A204.1 (cell line): ENCODE results near the gene NCK2.

ENCODE experiments used
- FAIRE-seq: peaks from 2 replicates; lab custom pipeline; 2012; peaks lifted over from hg19 to GRCh38; lab: Jason Lieb, UNC

NCK2 gene

GRCh38 chr2:105736145-105736544 lies 8.6 kb upstream of the NCK2 start:
- no peak for FAIRE-seq

DNA sequence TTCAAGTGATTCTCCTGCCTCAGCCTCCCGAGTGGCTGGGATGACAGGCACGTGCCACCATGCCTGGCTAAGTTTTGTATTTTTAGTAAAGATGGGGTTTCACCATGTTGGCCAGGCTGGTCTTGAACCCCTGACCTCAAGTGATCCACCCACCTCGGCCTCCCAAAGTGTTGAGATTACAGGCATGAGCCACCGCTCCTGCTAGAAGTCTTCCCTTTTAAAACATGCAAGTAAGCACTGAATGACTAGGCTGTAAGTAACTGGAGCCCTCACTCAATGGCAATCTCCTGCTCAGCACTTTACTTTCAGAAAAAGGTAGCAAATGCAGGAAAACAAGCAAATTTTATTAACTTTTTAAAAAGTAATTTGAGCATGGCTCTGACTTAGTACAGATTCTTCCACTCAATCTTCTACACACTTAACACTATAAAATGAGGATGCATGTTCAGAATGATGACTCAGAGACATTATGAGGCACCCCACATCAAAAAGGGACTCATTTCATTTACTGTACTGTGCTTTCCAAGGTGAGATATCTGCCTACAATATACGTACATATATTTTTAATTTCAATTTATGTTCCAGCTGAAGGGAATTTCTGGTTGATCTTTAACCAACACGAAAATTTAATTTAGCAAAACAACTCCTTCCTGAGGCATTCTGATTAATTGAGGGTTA lies 6.6 kb upstream of the NCK2 start:
- FAIRE-seq: no peak

GRCh38 chr2:105738658-105739241 lies 6.0 kb upstream of the NCK2 start:
- FAIRE-seq: no peak

DNA sequence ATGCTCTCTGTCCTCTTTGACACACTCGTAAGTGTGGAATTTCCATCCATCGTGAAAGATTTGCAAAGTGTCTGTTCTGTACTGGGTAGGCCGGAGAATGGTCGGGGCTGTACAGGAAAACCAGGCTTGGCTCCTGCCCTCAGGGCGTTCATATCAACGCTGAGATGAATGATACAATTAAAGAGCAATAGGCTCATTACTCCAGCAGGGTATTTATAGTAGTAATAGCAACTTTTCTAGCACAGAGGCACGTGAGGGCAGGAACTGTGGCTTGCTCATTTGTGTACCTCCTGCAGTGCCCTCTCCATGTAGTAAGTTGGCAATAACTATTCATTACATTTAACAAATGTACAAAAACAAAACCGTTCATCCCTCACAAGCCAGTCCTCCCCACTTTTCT lies 5.3 kb upstream of the NCK2 start:
- no peak for FAIRE-seq

GRCh38 chr2:105739944-105740530 lies 4.7 kb upstream of the NCK2 start:
- no peak for FAIRE-seq

GRCh38 chr2:105741174-105741573 lies 3.5 kb upstream of the NCK2 start:
- no peak for FAIRE-seq

DNA sequence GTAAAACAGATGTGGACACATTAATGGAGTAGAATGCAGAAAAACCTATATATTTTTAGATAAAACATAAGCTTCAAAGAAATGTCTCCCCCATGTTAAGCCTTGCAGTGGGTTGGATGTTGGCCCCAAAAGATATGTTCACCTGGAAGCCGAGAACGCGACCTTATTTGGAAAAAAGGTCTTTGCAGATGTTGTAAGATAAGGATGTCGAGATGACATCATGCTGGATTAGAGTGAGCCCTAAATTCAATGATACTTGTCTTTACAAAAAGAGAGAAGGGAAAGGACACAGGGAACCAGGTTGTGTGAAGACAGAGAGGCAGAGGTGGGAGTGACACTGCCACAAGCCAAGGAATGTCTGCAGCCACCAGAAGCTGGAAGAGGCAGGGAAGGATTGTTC lies 3.1 kb upstream of the NCK2 start:
- FAIRE-seq: no peak

DNA sequence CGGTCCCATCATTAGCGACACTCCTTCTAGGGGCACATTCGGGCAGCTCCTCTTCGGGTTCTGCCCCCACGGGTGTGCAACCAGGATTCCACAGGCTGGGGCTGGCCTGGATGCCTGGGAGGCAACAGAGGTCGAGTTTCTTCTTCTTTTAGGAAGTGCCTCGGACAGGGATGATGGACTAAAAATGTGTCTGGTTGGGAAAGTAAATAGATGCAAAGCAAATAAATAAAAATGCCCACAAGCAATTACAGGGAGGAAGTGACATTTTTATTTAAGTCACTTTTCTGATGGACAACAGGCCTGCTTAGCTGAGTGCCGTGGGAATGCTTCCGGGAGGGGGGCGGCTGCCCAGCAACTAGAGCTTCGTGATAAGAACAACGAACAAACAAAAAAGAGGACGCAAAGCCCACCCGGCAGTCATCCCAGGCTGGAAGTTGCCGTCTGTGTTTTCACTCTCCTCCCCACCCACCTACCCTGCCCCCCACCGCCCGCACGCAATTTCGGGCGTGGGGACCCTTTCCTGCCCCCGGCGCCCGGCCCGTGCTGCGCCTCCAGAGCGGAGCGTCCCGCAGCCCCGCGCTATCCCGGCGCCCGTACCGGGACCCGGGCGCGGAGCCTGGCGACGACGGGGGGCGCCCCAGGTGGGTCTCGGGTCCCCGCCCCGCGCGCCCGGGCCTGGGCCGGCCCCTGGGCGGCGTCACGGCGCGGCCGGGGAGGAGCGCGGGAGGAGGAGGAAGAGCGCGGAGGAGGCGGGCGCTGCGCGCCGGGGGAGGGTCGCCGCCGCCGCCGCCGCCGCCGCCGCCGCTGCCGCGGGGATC lies 412 bp upstream of the NCK2 start:
- FAIRE-seq: no peak

DNA sequence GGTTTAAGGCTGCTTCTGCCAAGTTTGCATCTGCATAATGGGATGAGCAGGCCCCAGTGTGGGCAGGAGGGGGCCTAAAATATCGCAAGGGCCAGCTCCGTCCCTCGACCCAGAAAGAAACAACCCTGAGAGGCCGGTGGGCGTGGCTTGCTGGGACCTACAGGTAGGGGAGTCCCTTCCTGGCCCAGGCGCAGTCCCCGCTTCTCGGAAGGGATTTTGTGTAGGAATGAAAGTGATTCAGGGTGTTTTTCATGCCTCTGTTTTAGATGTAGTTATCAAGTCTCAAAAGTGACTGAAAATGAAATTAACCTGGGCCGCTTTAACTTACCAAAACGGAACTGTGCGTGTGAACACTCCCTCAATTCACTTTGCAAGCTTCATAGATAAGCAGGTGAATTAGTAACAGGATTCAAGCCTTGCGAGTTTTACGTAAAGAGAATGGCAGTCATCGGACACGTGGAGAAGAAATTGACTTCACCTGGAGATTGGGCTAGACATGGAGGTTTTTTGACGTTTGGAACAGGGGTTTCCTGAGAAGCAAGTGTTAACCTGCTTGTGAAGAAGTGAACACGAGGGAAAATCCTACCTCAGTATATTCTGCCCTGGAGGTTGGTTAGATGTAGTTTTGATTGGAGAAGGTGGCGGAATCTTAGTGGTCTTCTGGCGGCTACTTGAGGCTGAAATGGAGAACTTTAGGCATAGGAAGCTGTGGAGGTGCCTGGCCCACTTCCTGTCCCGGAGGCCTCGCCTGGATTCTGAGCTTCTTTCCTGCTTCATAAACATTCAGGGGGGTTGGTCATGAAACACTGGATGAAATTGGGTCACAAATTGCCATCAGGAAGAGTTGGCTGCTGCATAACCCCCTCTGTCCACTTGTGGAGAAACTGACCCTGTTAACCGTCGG lies 1.7 kb downstream of the NCK2 start:
- no peak for FAIRE-seq

DNA sequence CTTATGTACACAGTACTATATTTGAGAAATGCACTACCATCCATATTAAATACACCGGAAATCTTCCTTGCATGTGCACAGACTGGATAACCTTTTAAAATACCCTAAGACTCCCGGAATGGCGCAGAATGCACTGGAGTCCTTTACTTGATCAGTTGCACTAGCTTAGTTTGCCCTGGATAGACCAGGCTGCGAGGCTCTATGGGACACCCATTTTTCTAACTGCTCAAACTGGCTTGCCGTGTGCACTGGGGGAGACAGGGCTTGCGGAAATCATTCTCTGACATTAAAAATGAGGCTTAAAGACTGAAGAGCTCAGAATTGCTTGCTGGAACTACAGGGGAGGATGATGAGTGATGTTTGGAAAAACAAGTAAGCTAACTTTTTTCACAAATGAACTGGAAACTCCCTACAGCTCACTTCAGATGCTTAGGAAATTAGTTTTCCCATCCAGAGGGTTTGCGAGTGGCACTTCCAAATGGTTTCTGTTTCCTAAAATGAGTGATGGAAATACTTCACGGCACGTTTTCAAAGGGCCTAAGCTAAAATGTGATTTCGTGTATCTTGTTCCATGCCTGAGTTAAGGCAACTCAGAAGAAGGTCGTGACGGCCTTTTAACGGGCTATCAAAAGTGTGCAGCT lies 2.7 kb downstream of the NCK2 start:
- FAIRE-seq: no peak

- FAIRE-seq: no peak
Measured at GRCh38 chr2:105747991-105748390, 3.3 kb downstream of the NCK2 start.

DNA sequence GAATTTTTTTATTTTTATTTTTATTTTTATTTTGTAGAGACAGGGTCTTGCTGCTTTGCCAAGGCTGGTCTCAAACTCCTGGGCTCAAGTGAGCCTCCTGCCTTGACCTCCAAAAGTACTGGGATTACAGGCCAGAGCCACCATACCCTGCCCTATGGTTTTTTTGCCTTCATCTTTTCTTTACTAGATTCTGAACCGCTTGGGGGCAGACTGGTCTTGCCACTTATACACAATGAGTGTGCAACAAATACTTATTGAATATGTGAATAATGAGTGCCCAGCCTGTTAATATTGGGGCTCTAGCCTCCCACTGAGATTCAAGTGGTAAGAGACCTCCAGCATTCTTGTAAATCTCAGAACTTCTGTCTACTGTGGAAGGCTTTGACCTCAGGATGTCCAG lies 3.9 kb downstream of the NCK2 start:
- FAIRE-seq: no peak

DNA sequence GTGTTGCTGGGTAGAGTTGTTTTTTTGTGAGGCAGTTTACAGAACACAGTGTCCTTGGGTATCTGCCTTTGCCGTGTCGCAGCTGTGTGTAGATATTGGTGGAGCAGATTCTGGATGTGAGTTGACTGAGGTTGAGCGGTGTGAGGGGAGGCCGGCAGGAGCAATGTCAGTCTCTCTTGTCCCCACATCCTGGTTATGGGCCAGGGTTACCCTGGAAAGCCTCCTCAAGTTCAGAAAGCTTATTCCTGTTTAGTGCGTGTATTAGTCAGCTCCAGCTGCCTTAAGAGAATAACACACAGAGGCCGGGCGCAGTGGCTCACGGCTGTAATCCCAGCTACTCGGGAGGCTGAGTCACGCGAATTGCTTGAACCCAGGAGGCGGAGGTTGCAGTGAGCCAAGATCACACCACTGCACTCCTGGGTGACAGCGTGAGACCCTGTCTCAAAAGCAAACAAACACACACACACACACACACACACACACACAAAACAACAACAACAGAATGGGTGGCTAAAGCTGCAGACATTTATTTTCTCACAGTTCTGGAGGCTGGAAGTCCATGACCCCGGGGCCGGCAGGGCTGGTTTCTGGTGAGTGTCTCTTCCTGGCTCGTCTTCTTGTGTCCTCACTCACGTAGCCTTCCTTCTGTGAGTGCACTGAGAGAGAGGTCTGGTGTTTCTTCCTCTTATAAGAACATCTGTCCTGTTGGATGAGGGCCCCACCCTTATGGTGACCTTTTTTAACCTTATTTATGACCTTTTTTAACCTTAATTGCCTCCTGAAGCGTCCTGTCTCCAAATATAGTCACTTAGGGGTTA lies 5.1 kb downstream of the NCK2 start:
- no peak for FAIRE-seq

DNA sequence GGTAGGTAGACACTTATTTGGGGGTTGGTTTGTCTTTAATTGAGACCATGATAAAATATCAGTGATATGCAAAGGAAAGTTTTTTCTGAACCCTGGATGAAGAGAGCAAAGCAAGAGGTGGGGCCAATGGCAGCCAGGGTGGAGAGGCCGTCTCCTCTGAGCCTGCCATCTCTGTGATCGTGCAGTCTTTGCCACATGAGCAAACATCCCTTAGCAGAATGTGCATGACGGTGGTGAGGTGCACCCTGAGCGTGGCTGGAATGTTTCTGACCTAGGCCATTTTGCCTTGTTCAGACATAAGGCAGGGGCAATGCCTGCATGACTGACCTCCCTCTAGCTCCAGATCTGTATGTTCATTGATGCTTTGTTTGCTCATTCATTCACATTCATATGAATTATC lies 6.0 kb downstream of the NCK2 start:
- FAIRE-seq: no peak

DNA sequence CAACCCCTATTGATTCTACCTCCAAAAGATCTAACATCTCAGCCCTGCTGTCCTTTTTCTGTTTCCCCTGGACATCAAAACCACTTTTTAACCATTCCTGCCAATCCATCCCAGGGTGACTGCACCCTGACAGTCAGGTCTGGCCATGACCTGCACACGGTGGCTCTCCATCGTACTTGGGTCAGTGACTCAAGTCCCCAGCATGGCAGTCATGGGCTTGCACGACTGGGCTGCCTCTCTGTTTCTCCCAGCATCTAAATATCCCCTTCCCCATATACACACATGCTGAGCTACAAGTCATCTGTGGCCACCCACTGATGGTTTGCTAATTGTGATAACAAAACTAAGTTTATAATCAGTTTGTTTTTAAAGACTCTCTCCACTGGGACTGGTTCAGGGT lies 6.6 kb downstream of the NCK2 start:
- no peak for FAIRE-seq

GRCh38 chr2:105752691-105753358 lies 8.1 kb downstream of the NCK2 start:
- FAIRE-seq: no peak

GRCh38 chr2:105753380-105753779 lies 8.7 kb downstream of the NCK2 start:
- no peak for FAIRE-seq

- no peak for FAIRE-seq
Measured at GRCh38 chr2:105754011-105754410, 9.3 kb downstream of the NCK2 start.

GRCh38 chr2:105754994-105755393 lies 10.3 kb downstream of the NCK2 start:
- FAIRE-seq: no peak

- FAIRE-seq: no peak
Measured at GRCh38 chr2:105755895-105756294, 11.2 kb downstream of the NCK2 start.
